Left renal cortex interstitium (tissue), 4 donors: ENCODE measurements around the gene PDE11A. TPM values are rescaled to one million over a fixed set of nuclear protein-coding genes. Genes with fewer than 3 reads are reported as not detected.
A peak's percentile ranks its signal among the peaks of the same experiment; 100 is the strongest.

ENCODE experiments used
- DNase-seq, 4 donors: peaks; one replicate each; pipeline ENCODE4 v3.0.0-alpha.2; 2013; ENCODE audit warnings: low read depth in 4 of 4, low spot score in 2 of 4, missing footprints in 1 of 4
- polyA plus RNA-seq, 4 donors: library from polyadenylated mRNA; unstranded; fragments of 120-200 nt; gene quantifications; one replicate each; pipeline ENCODE4 v1.2.1, GENCODE V29; 2013; ENCODE audit not compliant: insufficient read length in 4 of 4

PDE11A gene
- polyA plus RNA-seq, 4 donors: 4.6 to 8.1 (median 7.4) TPM

- DNase-seq: no peak
These were observed 141.7 kb downstream of the PDE11A start for GRCh38 chr2:177930916-177931315.

GRCh38 chr2:177929662-177930522 lies 142.7 kb downstream of the PDE11A start:
- DNase-seq: no peak

- DNase-seq: no peak
These were observed 149.3 kb downstream of the PDE11A start for GRCh38 chr2:177923323-177923722.

- DNase-seq: no peak
These were observed 150.9 kb downstream of the PDE11A start for GRCh38 chr2:177921726-177922125.

GRCh38 chr2:177917169-177917568 lies 155.4 kb downstream of the PDE11A start:
- no peak for DNase-seq

- no peak for DNase-seq
These were observed 156.2 kb downstream of the PDE11A start for GRCh38 chr2:177916342-177916741.

- DNase-seq: no peak
These were observed 158.3 kb downstream of the PDE11A start for GRCh38 chr2:177914247-177914646.

- DNase-seq: no peak
These were observed 162.6 kb downstream of the PDE11A start for GRCh38 chr2:177909962-177910361.

GRCh38 chr2:177908824-177909223 lies 163.8 kb downstream of the PDE11A start:
- no peak for DNase-seq

GRCh38 chr2:177908182-177908581 lies 164.4 kb downstream of the PDE11A start:
- no peak for DNase-seq

GRCh38 chr2:177906041-177906718 lies 166.4 kb downstream of the PDE11A start:
- peak in 3 of 4 donors; percentile 13 to 48 (median 16) for DNase-seq

GRCh38 chr2:177905640-177906039 lies 166.9 kb downstream of the PDE11A start:
- DNase-seq: no peak

- no peak for DNase-seq
These were observed 170.0 kb downstream of the PDE11A start for GRCh38 chr2:177902395-177903163.

- no peak for DNase-seq
These were observed 172.5 kb downstream of the PDE11A start for GRCh38 chr2:177900082-177900481.

GRCh38 chr2:177897278-177897677 lies 175.3 kb downstream of the PDE11A start:
- DNase-seq: no peak

GRCh38 chr2:177896587-177896986 lies 176.0 kb downstream of the PDE11A start:
- DNase-seq: no peak

GRCh38 chr2:177894546-177894945 lies 178.0 kb downstream of the PDE11A start:
- no peak for DNase-seq

GRCh38 chr2:177893880-177894279 lies 178.7 kb downstream of the PDE11A start:
- DNase-seq: no peak

GRCh38 chr2:177891533-177891932 lies 181.0 kb downstream of the PDE11A start:
- DNase-seq: no peak

GRCh38 chr2:177889818-177890460 lies 182.6 kb downstream of the PDE11A start:
- DNase-seq: no peak

- no peak for DNase-seq
These were observed 184.0 kb downstream of the PDE11A start for GRCh38 chr2:177888581-177888980.
